OCI-LY3 (cell line): ENCODE results near the gene DEFB118.
"Not testable (repeated sequence)": the region's sequence is repeated elsewhere in the genome, so short reads cannot be mapped to it uniquely, and the experiment has no call there.

Experiments used
- H2AFZ ChIP-seq: fragments of 200-600, 300-600 bp; shearing (Covaris generic); 2 replicates; pipeline ENCODE4 v1.6.0; 2014; ENCODE audit warnings: antibody characterized with exemption, low read depth, low read length
- H3K27ac ChIP-seq: fragments of 200-600, 300-600 bp; sonication (generic); 2 replicates; pipeline ENCODE4 v1.5.1; 2014; ENCODE audit warnings: mild to moderate bottlenecking, low read length, moderate library complexity, mixed read lengths
- H3K27me3 ChIP-seq: fragments of 200-600, 300-600 bp; sonication (generic); 2 replicates; pipeline ENCODE4 v1.6.1; 2014; ENCODE audit warnings: low read depth, low read length, mixed read lengths
- H3K36me3 ChIP-seq: fragments of 200-600, 300-600 bp; sonication (generic); replicated peaks from 2 replicates; pipeline ENCODE3; 2014; ENCODE audit warnings: low read depth, low read length, mixed read lengths
- H3K4me1 ChIP-seq: fragments of 300-600, 200-600 bp; sonication (generic); 2 replicates; pipeline ENCODE4 v1.6.1; 2014; ENCODE audit warnings: low read length, mixed read lengths
- H3K4me2 ChIP-seq: fragments of 200-600, 300-600 bp; sonication (generic); 2 replicates; pipeline ENCODE4 v1.6.1; 2014; ENCODE audit warnings: low read length, mixed read lengths
- H3K4me3 ChIP-seq: fragments of 300-600, 200-600 bp; sonication (generic); 2 replicates; pipeline ENCODE4 v1.5.1; 2014; ENCODE audit warnings: antibody characterized with exemption, mild to moderate bottlenecking, low read length, moderate library complexity
- H3K79me2 ChIP-seq: fragments of 300-600, 200-600 bp; shearing (Covaris generic); 2 replicates; pipeline ENCODE4 v1.6.1; 2014; ENCODE audit warnings: mild to moderate bottlenecking, low read length, mixed read lengths
- H3K9ac ChIP-seq: fragments of 300-600, 200-600 bp; shearing (Covaris generic); 2 replicates; pipeline ENCODE4 v1.6.0; 2014; ENCODE audit warnings: mild to moderate bottlenecking, low read length, moderate library complexity
- H3K9me3 ChIP-seq: fragments of 200-600, 300-600 bp; shearing (Covaris generic); 2 replicates; pipeline ENCODE4 v1.6.1; 2014; ENCODE audit warnings: low read length, mixed read lengths; ENCODE audit not compliant: insufficient read depth
- H4K20me1 ChIP-seq: fragments of 200-600, 300-600 bp; sonication (generic); 2 replicates; pipeline ENCODE4 v1.6.1; 2016; ENCODE audit warnings: low read length, mixed read lengths; ENCODE audit not compliant: insufficient read depth
- EZH2phosphoT487 ChIP-seq: fragments of 200-600 bp; shearing (Covaris generic); IDR thresholded peaks from 2 replicates; pipeline ENCODE4 v1.6.1; 2018; ENCODE audit warnings: antibody characterized with exemption, mixed run types, low read depth
- TF ChIP-seq, protein P1 (sequence below): fragments of 200-600, 300-600 bp; sonication (generic); IDR thresholded peaks from 2 replicates; pipeline ENCODE4 v1.5.1; 2014; ENCODE audit warnings: antibody characterized with exemption, low read length, low read depth

The DEFB118 gene

DNA sequence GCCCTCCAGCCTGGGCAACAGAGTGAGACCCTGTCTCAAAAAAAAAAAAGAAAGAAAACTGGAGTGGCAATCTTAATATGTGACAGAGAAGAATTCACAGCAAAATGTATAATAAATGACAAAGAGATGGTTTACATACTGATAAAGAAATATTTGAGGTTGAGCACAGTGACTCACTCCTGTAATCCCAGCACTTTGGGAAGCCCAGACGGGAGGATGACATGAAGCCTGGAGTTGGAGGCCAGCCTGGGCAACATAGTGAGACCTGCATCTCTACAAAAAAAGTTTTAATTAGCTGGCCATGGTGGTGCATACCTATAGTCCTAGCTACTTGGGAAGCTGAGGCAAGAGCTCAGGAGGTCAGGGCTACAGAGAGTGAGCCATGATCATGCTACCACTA, 12.4 kb upstream of the DEFB118 start:
- H3K9ac ChIP-seq: no peak overlapping the region
- no peak overlapping the region for H3K4me2 ChIP-seq
- H3K27me3 ChIP-seq: no peaks in the 10 kb centered on the region; the same call in 1 of the 2 replicates
- H3K4me1 ChIP-seq: no peaks in the 10 kb centered on the region
- no peak for TF ChIP-seq EZH2phosphoT487
- TF ChIP-seq, protein P1, sequence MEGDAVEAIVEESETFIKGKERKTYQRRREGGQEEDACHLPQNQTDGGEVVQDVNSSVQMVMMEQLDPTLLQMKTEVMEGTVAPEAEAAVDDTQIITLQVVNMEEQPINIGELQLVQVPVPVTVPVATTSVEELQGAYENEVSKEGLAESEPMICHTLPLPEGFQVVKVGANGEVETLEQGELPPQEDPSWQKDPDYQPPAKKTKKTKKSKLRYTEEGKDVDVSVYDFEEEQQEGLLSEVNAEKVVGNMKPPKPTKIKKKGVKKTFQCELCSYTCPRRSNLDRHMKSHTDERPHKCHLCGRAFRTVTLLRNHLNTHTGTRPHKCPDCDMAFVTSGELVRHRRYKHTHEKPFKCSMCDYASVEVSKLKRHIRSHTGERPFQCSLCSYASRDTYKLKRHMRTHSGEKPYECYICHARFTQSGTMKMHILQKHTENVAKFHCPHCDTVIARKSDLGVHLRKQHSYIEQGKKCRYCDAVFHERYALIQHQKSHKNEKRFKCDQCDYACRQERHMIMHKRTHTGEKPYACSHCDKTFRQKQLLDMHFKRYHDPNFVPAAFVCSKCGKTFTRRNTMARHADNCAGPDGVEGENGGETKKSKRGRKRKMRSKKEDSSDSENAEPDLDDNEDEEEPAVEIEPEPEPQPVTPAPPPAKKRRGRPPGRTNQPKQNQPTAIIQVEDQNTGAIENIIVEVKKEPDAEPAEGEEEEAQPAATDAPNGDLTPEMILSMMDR: no peak
- H3K27ac ChIP-seq: no peak overlapping the region
- H2AFZ ChIP-seq: no peak overlapping the region
- H3K9me3 ChIP-seq: no peaks in the 10 kb centered on the region
- H4K20me1 ChIP-seq: no peaks in the 10 kb centered on the region
- no peak overlapping the region for H3K4me3 ChIP-seq
- H3K79me2 ChIP-seq: no peaks in the 10 kb centered on the region
- H3K36me3 ChIP-seq: no peaks in the 10 kb centered on the region

DNA sequence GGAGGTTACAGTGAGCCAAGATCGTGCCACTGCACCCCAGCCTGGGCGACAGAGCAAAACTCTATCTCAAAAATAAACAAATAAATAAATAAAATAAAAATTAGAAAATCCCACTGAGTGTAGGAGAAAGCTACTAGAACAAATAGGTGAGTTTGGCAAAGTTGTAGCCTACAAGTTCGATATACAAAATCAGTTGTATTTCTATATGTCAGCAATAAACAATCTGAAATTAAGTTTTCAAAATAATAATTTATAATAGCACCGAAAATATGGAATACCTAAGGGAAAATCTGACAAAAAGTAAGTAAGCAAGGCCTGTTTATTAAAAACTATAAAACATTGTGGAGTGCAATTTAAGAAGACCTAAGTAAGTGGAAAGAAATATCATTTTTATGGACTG, 5.1 kb upstream of the DEFB118 start:
- H3K27me3 ChIP-seq: no peaks in the 10 kb centered on the region; the same call in 1 of the 2 replicates
- no peak overlapping the region for H3K4me3 ChIP-seq
- TF ChIP-seq, protein P1: no peak
- TF ChIP-seq EZH2phosphoT487: no peak
- H3K36me3 ChIP-seq: no peaks in the 10 kb centered on the region
- no peaks in the 10 kb centered on the region for H4K20me1 ChIP-seq
- no peaks in the 10 kb centered on the region for H3K4me1 ChIP-seq
- H3K79me2 ChIP-seq: no peaks in the 10 kb centered on the region
- H3K27ac ChIP-seq: no peak overlapping the region
- no peak overlapping the region for H2AFZ ChIP-seq
- no peak overlapping the region for H3K9ac ChIP-seq
- no peaks in the 10 kb centered on the region for H3K9me3 ChIP-seq
- no peak overlapping the region for H3K4me2 ChIP-seq

DNA sequence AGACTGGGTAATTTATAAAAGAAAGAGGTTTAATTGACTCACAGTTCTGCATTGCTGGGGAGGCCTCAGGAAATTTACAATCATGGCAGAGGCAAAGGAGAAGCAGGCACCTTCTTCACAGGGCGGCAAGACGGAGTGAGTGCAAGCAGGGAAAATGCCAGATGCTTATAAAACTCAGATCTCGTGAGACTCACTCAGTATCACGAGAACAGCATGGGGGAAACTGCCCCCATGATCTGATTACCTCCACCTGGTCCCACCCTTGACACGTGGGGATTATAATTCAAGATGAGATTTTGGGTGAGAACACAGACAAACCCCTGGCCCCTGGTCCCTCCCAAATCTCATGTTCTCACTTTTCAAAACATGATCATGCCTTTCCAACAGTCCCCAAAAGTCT, 4.1 kb upstream of the DEFB118 start:
- not testable (repeated sequence) for H2AFZ ChIP-seq, H3K27me3 ChIP-seq, H3K9ac ChIP-seq, H3K4me2 ChIP-seq, H3K4me3 ChIP-seq, H3K9me3 ChIP-seq, H3K4me1 ChIP-seq, H4K20me1 ChIP-seq, H3K36me3 ChIP-seq, H3K27ac ChIP-seq, H3K79me2 ChIP-seq

DNA sequence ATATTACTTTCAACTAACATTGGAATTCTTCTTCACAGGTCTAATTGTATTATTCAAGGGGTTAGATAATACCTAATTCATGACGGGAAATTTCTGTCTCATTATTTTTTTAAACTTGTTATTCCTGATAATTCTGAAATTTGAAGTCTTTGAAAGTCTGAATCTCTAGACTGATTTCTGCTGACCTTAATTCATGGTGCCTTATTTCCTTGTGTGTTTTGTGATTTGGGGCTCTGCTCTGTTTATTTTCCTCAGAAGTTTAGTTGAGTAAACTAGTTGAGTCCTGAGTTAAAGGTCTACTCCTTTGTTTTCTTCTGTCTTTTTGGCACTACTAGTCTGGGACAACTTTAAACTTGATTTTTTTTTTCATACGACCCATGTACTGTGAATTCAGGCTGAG, 5.9 kb downstream of the DEFB118 start:
- H3K36me3 ChIP-seq: no peaks in the 10 kb centered on the region
- H3K9me3 ChIP-seq: 0 out of 2 replicates have a peak, but pooled peaks cover 3% of the 10 kb centered on the region

More for the DNA sequence above, 5.9 kb downstream of the DEFB118 start:
- Histone ChIP-seq H3K9ac (no peak overlapping the region), H2AFZ (no peak overlapping the region), H4K20me1 (no peaks in the 10 kb centered on the region), H3K79me2 (no peaks in the 10 kb centered on the region), H3K4me2 (no peak overlapping the region), H3K4me1 (no peaks in the 10 kb centered on the region), H3K27me3 (no peaks in the 10 kb centered on the region; the same call in 1 of the 2 replicates), H3K27ac (no peak overlapping the region), H3K4me3 (no peak overlapping the region)
- TF ChIP-seq, protein P1: no peak
- TF ChIP-seq EZH2phosphoT487: no peak
